Endothelial cell (in vitro differentiated cells): Measurements from ENCODE around the gene SLC34A1. TPM values are rescaled to one million over a fixed set of nuclear protein-coding genes. Genes with fewer than 3 reads are reported as not detected.

ENCODE experiments used
- DNase-seq: peaks from one replicate; pipeline ENCODE4 v3.0.0; 2021; ENCODE audit warnings: low spot score
- H3K27ac Mint-ChIP-seq: one replicate; pipeline ENCODE4 v1.8.0; 2021; ENCODE audit warnings: mixed read lengths, inconsistent platforms; ENCODE audit not compliant: unreplicated experiment
- H3K27me3 Mint-ChIP-seq: one replicate; pipeline ENCODE4 v1.8.0; 2021; ENCODE audit warnings: mild to moderate bottlenecking, moderate library complexity, mixed read lengths, inconsistent platforms; ENCODE audit not compliant: unreplicated experiment
- H3K36me3 Mint-ChIP-seq: one replicate; pipeline ENCODE4 v1.8.0; 2021; ENCODE audit warnings: mild to moderate bottlenecking, low read depth, mixed read lengths, inconsistent platforms; ENCODE audit not compliant: unreplicated experiment
- H3K4me1 Mint-ChIP-seq: one replicate; pipeline ENCODE4 v1.8.0; 2021; ENCODE audit warnings: mild to moderate bottlenecking, mixed read lengths, inconsistent platforms; ENCODE audit not compliant: unreplicated experiment
- H3K4me3 Mint-ChIP-seq: one replicate; pipeline ENCODE4 v1.8.0; 2021; ENCODE audit warnings: mild to moderate bottlenecking, mixed read lengths, inconsistent platforms; ENCODE audit not compliant: unreplicated experiment
- H3K9me3 Mint-ChIP-seq: one replicate; pipeline ENCODE4 v1.8.0; 2021; ENCODE audit warnings: mixed read lengths, inconsistent platforms; ENCODE audit not compliant: unreplicated experiment
- total RNA-seq: library from RNA; stranded (reverse); fragmentation: NEBNext Ultra II Directional; extraction: Animal tissue kit (Norgen Biotek cat#: 25700); gene quantifications from one replicate; pipeline ENCODE4 v1.2.1, GENCODE V29; 2021; ENCODE audit not compliant: unreplicated experiment
- TF ChIP-seq, protein P1 (sequence below): fragments of 200-600 bp; sonication (generic); IDR thresholded peaks from one replicate; pipeline ENCODE4 v1.5.0; 2021; ENCODE audit warnings: antibody characterized with exemption; ENCODE audit not compliant: unreplicated experiment

SLC34A1 gene
- total RNA-seq, 1 donor from 2014 or later, result not detected

DNA sequence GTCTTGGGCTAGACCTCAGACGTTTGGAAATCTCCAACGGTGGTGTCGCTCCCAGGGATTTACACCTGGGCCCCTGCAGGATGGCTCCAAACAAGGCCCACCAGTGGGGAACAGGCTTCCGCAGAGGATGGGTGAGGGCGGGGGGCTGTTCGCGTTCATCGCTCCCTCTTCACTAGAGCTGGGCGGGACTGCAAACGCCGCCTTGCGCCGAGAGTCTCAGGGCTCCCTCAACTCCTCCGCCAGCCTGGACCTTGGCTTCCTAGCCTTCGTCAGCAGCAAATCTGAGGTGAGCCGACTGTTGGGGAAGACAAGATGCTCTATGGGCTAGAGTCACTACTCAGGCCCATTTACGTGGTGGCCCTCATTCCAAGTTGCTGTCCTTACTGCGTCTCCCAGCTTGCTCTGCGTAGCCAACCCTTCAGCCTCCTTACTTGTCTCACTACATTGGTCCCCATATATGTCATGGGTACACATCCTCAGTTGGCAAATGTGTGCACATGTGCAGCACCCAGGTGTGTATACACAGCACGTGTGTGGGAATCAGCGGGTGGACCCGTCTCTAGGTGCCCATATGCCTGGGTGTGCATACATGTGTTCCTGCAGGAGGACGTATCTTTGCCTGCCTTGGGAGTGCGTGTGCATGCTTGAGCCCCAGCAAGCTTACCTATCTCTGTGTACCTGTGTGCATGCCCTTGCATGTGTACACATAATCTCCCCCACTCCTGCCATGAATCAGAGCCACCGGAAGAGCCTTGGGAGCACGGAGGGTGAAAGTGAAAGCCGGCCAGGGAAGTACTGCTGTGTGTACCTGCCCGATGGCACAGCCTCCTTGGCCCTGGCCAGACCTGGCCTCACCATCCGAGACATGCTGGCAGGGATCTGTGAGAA, 16.0 kb upstream of the SLC34A1 start:
- Mint-ChIP-seq H3K27me3 (peaks cover 16% of the 10 kb centered on the region), H3K9me3 (no peaks in the 10 kb centered on the region), H3K27ac (no peak overlapping the region), H3K4me1 (peaks cover 27% of the 10 kb centered on the region), H3K4me3 (peak overlapping the region; percentile 8), H3K36me3 (peaks cover 5% of the 10 kb centered on the region)
- no peak for DNase-seq
- TF ChIP-seq, protein P1, sequence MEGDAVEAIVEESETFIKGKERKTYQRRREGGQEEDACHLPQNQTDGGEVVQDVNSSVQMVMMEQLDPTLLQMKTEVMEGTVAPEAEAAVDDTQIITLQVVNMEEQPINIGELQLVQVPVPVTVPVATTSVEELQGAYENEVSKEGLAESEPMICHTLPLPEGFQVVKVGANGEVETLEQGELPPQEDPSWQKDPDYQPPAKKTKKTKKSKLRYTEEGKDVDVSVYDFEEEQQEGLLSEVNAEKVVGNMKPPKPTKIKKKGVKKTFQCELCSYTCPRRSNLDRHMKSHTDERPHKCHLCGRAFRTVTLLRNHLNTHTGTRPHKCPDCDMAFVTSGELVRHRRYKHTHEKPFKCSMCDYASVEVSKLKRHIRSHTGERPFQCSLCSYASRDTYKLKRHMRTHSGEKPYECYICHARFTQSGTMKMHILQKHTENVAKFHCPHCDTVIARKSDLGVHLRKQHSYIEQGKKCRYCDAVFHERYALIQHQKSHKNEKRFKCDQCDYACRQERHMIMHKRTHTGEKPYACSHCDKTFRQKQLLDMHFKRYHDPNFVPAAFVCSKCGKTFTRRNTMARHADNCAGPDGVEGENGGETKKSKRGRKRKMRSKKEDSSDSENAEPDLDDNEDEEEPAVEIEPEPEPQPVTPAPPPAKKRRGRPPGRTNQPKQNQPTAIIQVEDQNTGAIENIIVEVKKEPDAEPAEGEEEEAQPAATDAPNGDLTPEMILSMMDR, result no peak

DNA sequence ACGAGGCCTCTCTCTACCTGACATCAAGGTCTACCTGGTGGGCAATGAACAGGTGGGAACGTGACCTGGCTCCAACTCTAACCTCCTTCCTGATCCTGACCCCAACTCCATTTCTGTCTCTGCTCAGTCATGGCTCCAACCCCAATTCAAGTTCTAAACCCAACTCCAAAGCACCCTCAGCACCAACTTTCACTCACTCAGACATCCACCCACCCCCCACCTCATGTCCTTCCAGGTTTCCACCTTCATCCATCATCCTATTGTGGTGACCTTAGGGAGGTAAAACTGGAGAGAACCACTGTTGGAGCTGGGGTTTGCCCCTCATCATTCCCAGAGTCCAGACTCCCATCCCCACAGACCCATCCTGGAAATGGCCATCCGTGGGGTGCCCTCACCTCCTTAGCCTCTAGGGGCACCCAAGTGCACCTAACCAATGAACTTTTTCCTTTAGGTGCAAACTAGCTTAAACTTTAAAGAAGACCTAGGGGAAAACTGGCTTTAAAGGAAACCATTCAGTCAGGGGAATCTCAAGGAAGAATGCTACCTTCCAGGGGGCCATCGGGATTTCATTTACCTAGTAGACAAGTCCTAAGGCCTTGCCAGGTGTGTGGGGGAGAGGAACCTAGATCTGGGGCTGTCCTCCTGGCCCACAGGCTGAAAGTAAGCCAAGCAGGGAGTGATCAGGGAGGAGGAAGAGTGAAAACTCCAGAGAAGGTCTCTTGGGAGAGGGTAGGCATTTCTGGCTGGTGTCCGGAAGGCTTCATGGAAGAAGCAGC, 15.2 kb upstream of the SLC34A1 start:
- Mint-ChIP-seq H3K27me3 (peaks cover 16% of the 10 kb centered on the region), H3K4me3 (peak overlapping the region; percentile 3), H3K4me1 (peaks cover 30% of the 10 kb centered on the region), H3K27ac (no peak overlapping the region), H3K9me3 (no peaks in the 10 kb centered on the region), H3K36me3 (peaks cover 5% of the 10 kb centered on the region)
- TF ChIP-seq, protein P1, result peak; percentile 66
- DNase-seq, result peak; percentile 57

DNA sequence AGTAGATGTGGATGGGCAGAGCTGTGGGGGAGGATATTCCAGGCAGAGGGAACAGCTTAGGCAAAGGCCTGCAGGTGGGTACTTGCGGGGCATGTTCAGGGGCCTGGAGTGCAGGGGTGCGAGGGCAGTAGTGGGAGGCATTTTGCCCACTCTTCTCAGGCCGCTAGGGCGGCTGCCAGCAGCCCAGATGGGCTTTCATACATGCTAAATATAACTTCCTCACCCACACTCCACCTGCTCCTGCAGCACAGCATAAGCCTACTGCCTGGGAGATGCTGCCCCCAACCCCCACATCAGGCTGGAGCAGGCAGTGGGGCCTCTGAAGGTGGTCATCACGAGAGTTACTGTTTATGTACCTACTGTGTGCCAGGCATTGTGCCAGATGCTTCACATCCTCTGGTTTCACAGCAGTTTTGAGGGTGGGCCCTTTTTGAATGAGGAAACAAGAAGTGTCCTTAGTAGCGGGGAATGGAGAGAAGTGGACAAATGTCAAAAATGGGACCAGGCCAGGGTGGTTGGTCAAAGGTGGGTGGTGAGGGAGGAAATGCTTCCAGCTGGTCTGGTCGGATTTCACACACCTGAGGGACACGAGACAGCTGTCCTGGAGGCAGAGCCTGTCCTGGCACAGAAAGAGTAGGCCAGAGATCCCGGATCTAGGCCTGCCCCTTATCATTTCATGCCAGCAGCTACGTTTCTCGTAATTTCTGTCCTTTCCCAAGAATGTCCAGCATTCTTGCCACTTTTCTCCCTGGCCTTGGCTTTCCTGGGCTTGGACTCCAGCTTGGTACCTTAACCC, 14.4 kb upstream of the SLC34A1 start:
- Mint-ChIP-seq H3K9me3 (no peaks in the 10 kb centered on the region), H3K27ac (peak overlapping the region; percentile 10), H3K36me3 (peaks cover 5% of the 10 kb centered on the region), H3K27me3 (peaks cover 15% of the 10 kb centered on the region), H3K4me1 (peaks cover 30% of the 10 kb centered on the region), H3K4me3 (peak overlapping the region; percentile 59)
- DNase-seq, result no peak
- TF ChIP-seq, protein P1, result no peak

DNA sequence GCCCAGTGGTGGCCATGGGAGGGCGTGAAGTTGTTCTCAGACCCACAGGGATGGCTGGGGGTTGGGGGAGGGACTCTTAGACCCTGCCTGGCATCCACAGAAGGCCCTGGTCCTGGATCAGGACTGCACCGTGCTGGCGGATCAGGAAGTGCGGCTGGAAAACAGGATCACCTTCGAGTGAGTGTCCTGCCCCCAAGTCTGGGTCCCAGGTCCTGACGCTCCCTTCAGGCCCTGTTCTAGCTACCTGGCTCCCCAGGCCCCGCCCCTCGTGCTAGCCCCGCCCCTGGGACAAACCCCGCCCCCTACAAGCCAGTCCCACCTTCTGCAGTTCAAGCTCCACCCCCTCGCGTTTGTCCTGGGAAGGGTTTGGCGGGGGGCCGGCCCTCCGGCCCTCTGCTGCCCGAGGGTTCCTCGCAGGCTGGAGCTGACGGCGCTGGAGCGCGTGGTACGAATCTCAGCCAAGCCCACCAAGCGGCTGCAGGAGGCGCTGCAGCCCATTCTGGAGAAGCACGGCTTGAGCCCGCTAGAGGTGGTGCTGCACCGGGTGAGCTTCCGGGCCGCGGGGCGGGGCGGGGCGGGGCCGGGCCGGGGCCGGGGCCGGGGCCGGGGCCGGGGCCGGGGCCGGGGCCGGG, 13.6 kb upstream of the SLC34A1 start:
- H3K4me1 Mint-ChIP-seq, result peaks cover 30% of the 10 kb centered on the region
- TF ChIP-seq, protein P1, result peak; percentile 38
- peaks cover 5% of the 10 kb centered on the region for H3K36me3 Mint-ChIP-seq
- no peaks in the 10 kb centered on the region for H3K9me3 Mint-ChIP-seq
- peak; percentile 88 for DNase-seq
- peaks cover 14% of the 10 kb centered on the region for H3K27me3 Mint-ChIP-seq
- no peak overlapping the region for H3K27ac Mint-ChIP-seq
- no peak overlapping the region for H3K4me3 Mint-ChIP-seq
